ENCODE measurements around the gene MAP4K4. TPM values are rescaled to one million over a fixed set of nuclear protein-coding genes. Genes with fewer than 3 reads are reported as not detected.

MAP4K4 gene
- total RNA-seq, 2 experiments from 2014 or later = 92.8 to 94.0 TPM

GRCh38 chr2:101720732-101721131 is 23.2 kb downstream of the MAP4K4 start:
- peaks cover 16% of the 10 kb centered on the region for H3K36me3 Mint-ChIP-seq (ENCODE audit: low read depth)
- H3K4me3 Mint-ChIP-seq = peak overlapping the region; percentile 35
- intact Hi-C loops (cut with DNase I, micrococcal nuclease) = loop anchor here in 1 of 2 experiments (10.0 kb wide), 1 partner anchor 246 kb away; the partner anchor contains the start of gene RFX8
- ATAC-seq (ENCODE audit: poor library complexity) (no peak), DNase-seq (no peak)
- no peaks in the 10 kb centered on the region for H3K9me3 Mint-ChIP-seq
- peaks cover 96% of the 10 kb centered on the region for H3K4me1 Mint-ChIP-seq (ENCODE audit: low read depth)
- H3K27ac Mint-ChIP-seq = peak overlapping the region; percentile 95
- peaks cover 72% of the 10 kb centered on the region for H3K4me1 ChIP-seq (ENCODE audit: insufficient read depth, low read length)
- peak overlapping the region; percentile 57 to 62 for H3K27ac ChIP-seq (ENCODE audit: low read depth in 1 of 2, low read length in 2 of 2)
- no peaks in the 10 kb centered on the region for H3K9me3 ChIP-seq (ENCODE audit: control insufficient read depth in 1 of 2, insufficient read depth in 1 of 2, low read length in 2 of 2)
- TF ChIP-seq, protein P1, sequence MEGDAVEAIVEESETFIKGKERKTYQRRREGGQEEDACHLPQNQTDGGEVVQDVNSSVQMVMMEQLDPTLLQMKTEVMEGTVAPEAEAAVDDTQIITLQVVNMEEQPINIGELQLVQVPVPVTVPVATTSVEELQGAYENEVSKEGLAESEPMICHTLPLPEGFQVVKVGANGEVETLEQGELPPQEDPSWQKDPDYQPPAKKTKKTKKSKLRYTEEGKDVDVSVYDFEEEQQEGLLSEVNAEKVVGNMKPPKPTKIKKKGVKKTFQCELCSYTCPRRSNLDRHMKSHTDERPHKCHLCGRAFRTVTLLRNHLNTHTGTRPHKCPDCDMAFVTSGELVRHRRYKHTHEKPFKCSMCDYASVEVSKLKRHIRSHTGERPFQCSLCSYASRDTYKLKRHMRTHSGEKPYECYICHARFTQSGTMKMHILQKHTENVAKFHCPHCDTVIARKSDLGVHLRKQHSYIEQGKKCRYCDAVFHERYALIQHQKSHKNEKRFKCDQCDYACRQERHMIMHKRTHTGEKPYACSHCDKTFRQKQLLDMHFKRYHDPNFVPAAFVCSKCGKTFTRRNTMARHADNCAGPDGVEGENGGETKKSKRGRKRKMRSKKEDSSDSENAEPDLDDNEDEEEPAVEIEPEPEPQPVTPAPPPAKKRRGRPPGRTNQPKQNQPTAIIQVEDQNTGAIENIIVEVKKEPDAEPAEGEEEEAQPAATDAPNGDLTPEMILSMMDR (IDR thresholded peaks at IDR 0.05) = no peak
- no peaks in the 10 kb centered on the region for H3K27me3 ChIP-seq (ENCODE audit: control insufficient read depth in 1 of 2, insufficient read depth in 2 of 2, low read length in 2 of 2)
- no peaks in the 10 kb centered on the region for H3K36me3 ChIP-seq (ENCODE audit: insufficient read depth, low read length)
- no peaks in the 10 kb centered on the region for H3K27me3 Mint-ChIP-seq
- ChIA-PET CTCF (interaction anchor here (1.0 to 1.4 kb wide), 3 partner anchors 22 to 110 kb away, joined by 3 to 4 read pairs (median 3); no protein-coding TSS in a partner anchor), POLR2A (interaction anchor here (1.1 to 6.0 kb wide), 3 partner anchors 9 to 16 kb away, joined by 4 to 64 read pairs (median 52); no protein-coding TSS in a partner anchor)
- H3K4me3 ChIP-seq (ENCODE audit: low read length) = no peak overlapping the region

DNA sequence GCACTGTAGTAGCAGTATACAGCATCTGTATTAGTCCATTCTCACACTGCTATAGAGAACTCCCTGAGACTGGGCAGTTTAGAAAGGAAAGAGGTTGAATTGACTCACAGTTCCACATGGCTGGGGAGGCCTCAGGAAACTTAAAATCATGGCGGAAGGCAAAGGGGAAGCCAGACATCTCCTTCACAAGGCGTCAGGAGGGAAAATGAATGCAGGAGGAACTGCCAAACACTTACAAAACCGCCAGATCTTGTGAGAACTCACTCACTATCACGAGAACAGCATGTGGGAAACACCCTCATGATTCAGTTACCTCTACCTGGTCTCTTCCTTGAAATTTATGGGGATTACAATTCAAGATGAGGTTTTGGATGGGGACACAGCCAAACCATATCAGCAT is 25.4 kb downstream of the MAP4K4 start:
- Mint-ChIP-seq H3K27me3 (no peaks in the 10 kb centered on the region), H3K9me3 (no peaks in the 10 kb centered on the region), H3K4me1 (ENCODE audit: low read depth) (peaks cover 95% of the 10 kb centered on the region), H3K4me3 (peak overlapping the region; percentile 52), H3K36me3 (ENCODE audit: low read depth) (peaks cover 4% of the 10 kb centered on the region), H3K27ac (peak overlapping the region; percentile 95)
- H3K36me3 ChIP-seq (ENCODE audit: insufficient read depth, low read length) = no peaks in the 10 kb centered on the region
- CTCF ChIA-PET = no interaction called here
- H3K4me1 ChIP-seq (ENCODE audit: insufficient read depth, low read length) = peaks cover 58% of the 10 kb centered on the region
- H3K4me3 ChIP-seq (ENCODE audit: low read length) = no peak overlapping the region
- no peaks in the 10 kb centered on the region for H3K27me3 ChIP-seq (ENCODE audit: control insufficient read depth in 1 of 2, insufficient read depth in 2 of 2, low read length in 2 of 2)
- H3K9me3 ChIP-seq (ENCODE audit: control insufficient read depth in 1 of 2, insufficient read depth in 1 of 2, low read length in 2 of 2) = no peaks in the 10 kb centered on the region
- DNase-seq (peak in 2 of 14 experiments; percentile 50 to 60), ATAC-seq (ENCODE audit: poor library complexity) (no peak)
- TF ChIP-seq, protein P1 (IDR thresholded peaks at IDR 0.05) = no peak
- H3K27ac ChIP-seq (ENCODE audit: low read depth in 1 of 2, low read length in 2 of 2) = no peak overlapping the region
- intact Hi-C loops (cut with DNase I, micrococcal nuclease) = loop anchor here in 1 of 2 experiments (10.0 kb wide), 1 partner anchor 248 kb away; the partner anchor contains the start of gene RFX8
- POLR2A ChIA-PET = interaction anchor here (1.8 kb wide), 1 partner anchor 26 kb away, joined by 5 read pairs; no protein-coding TSS in a partner anchor

GRCh38 chr2:101723371-101724124 is 26.0 kb downstream of the MAP4K4 start:
- intact Hi-C loops (cut with DNase I, micrococcal nuclease) = loop anchor here in 1 of 2 experiments (10.0 kb wide), 1 partner anchor 249 kb away; the partner anchor contains the start of gene RFX8
- peak overlapping the region; percentile 95 for H3K27ac Mint-ChIP-seq
- H3K4me1 Mint-ChIP-seq (ENCODE audit: low read depth) = peaks cover 95% of the 10 kb centered on the region
- H3K36me3 ChIP-seq (ENCODE audit: insufficient read depth, low read length) = no peaks in the 10 kb centered on the region
- POLR2A ChIA-PET = interaction anchor here (1.8 kb wide), 1 partner anchor 27 kb away, joined by 5 read pairs; no protein-coding TSS in a partner anchor
- no peaks in the 10 kb centered on the region for H3K27me3 Mint-ChIP-seq
- H3K4me1 ChIP-seq (ENCODE audit: insufficient read depth, low read length) = peaks cover 57% of the 10 kb centered on the region
- TF ChIP-seq, protein P1 (IDR thresholded peaks at IDR 0.05) = no peak
- no peaks in the 10 kb centered on the region for H3K27me3 ChIP-seq (ENCODE audit: control insufficient read depth in 1 of 2, insufficient read depth in 2 of 2, low read length in 2 of 2)
- no peak overlapping the region for H3K4me3 ChIP-seq (ENCODE audit: low read length)
- peaks cover 4% of the 10 kb centered on the region for H3K36me3 Mint-ChIP-seq (ENCODE audit: low read depth)
- CTCF ChIA-PET = no interaction called here
- H3K9me3 ChIP-seq (ENCODE audit: control insufficient read depth in 1 of 2, insufficient read depth in 1 of 2, low read length in 2 of 2) = no peaks in the 10 kb centered on the region
- H3K27ac ChIP-seq (ENCODE audit: low read depth in 1 of 2, low read length in 2 of 2) = no peak overlapping the region
- H3K9me3 Mint-ChIP-seq = no peaks in the 10 kb centered on the region
- DNase-seq = no peak
- ATAC-seq (ENCODE audit: poor library complexity) = no peak
- H3K4me3 Mint-ChIP-seq = peak overlapping the region; percentile 35

Measured in CD4-positive, alpha-beta T cell (primary cell).